Adipose tissue (tissue), 3 donors: Measurements from ENCODE around the gene MPRIP. TPM values are rescaled to one million over a fixed set of nuclear protein-coding genes. Genes with fewer than 3 reads are reported as not detected.
"Not testable (repeated sequence)": the region's sequence is repeated elsewhere in the genome, so short reads cannot be mapped to it uniquely, and the experiment has no call there.

Source experiments
- H3K27ac ChIP-seq: one replicate; pipeline ENCODE4 v1.5.1; 2013; ENCODE audit warnings: low read depth, low read length
- WGBS, 3 donors: extraction: QIAGEN DNeasy Blood & Tissue Kit; methylation state at CpG; one replicate each; pipeline ENCODE4 v1.1.7; 2013; 5-methylcytosine and 5-hydroxymethylcytosine counted together
- polyA plus RNA-seq, 3 donors: library from polyadenylated mRNA; stranded (reverse); fragments of 200-250 nt; gene quantifications; one replicate each; pipeline ENCODE4 v1.2.3, GENCODE V29; 2013
- donor health status: healthy with polysubstance abuse.
- donor health status: Bipolar disorder and iron deficiency.
- donor health status: healthy.

The MPRIP gene
- polyA plus RNA-seq, 3 donors: 51.8 to 140 (median 128) TPM

DNA sequence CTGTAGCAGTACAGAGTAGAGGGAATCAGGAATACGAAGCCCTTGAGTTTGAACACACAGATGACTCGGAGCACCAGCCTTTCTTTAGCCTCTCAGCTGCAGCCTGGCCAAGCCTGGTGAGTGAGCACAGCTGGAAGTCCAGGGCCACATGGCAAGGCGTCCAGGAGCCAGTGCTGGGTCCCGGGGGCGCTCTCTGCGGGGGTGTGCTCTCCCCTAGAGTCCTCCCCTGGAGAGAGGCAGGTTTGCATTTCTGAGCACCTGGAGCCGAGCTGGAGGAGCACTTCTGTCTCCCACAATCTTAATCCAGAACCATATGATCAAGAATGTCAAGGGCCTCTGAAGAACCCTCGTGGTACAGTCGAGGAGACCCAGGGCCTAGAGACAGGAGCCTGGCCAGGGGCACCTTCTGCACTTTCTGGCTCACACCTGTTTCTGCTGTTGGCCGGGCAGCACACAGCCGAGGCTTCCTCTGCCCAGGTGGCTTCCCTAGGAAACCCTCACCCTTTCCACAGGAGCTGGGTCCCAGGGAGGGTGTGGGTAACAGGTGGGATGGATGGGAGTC, 85.6 kb downstream of the MPRIP start:
- H3K27ac ChIP-seq: no peak overlapping the region
- 80 to 92% (median 85%) methylated on average over 11 of the region's 11 CpGs for WGBS, 3 donors

- H3K27ac ChIP-seq: no peak overlapping the region
- 88 to 92% (median 90%) methylated on average over 14 of the region's 14 CpGs for WGBS, 3 donors
These were observed 86.3 kb downstream of the MPRIP start for GRCh38 chr17:17128476-17129075.

GRCh38 chr17:17129466-17129865, 87.2 kb downstream of the MPRIP start:
- no peak overlapping the region for H3K27ac ChIP-seq
- WGBS, 3 donors: 42 to 71% (median 69%) methylated on average over 4 of the region's 4 CpGs

- H3K27ac ChIP-seq: no peak overlapping the region
- 79 to 84% (median 83%) methylated on average over 12 of the region's 12 CpGs for WGBS, 3 donors
These were observed 88.0 kb downstream of the MPRIP start for GRCh38 chr17:17130077-17130844.

GRCh38 chr17:17131839-17132238, 89.6 kb downstream of the MPRIP start:
- H3K27ac ChIP-seq: no peak overlapping the region
- WGBS, 3 donors: 79 to 91% (median 80%) methylated on average over 4 of the region's 4 CpGs

DNA sequence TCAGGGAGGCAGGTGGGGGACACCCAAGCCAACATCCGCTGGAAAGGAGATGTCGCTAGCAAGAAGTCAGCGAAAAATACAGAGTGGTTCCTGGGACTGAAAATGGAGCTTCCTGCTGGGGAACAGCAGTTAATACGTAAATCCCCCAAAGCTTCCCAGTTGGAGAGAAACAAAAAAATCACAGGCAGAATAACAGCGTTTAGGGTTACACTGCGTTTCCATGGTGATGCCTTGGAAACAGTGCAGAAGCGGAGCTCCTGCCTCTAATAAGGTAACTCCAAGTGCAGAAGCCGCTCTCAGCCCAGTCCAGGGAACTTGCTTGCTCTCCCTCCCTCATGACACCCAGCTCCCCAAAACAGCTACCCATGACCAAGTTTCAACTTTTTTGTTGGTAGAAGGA, 90.5 kb downstream of the MPRIP start:
- H3K27ac ChIP-seq: no peak overlapping the region
- 86 to 90% (median 88%) methylated on average over 8 of the region's 8 CpGs for WGBS, 3 donors

GRCh38 chr17:17134051-17134956, 92.0 kb downstream of the MPRIP start:
- no peak overlapping the region for H3K27ac ChIP-seq
- WGBS, 3 donors: 82 to 88% (median 87%) methylated on average over 14 of the region's 14 CpGs

GRCh38 chr17:17134957-17135333, 92.7 kb downstream of the MPRIP start:
- 74 to 92% (median 90%) methylated on average over 3 of the region's 3 CpGs for WGBS, 3 donors
- H3K27ac ChIP-seq: no peak overlapping the region

GRCh38 chr17:17136221-17136620, 94.0 kb downstream of the MPRIP start:
- WGBS, 3 donors: 91 to 94% (median 91%) methylated on average over 5 of the region's 5 CpGs
- not testable (repeated sequence) for H3K27ac ChIP-seq

GRCh38 chr17:17137731-17138585, 95.7 kb downstream of the MPRIP start:
- 80 to 90% (median 88%) methylated on average over 29 to 30 of the region's 30 CpGs for WGBS, 3 donors

GRCh38 chr17:17139972-17140589, 97.8 kb downstream of the MPRIP start:
- 80 to 85% (median 81%) methylated on average over 7 of the region's 7 CpGs for WGBS, 3 donors
- H3K27ac ChIP-seq: no peak overlapping the region

More at GRCh38 chr17:17137731-17138585, 95.7 kb downstream of the MPRIP start:
- no peak overlapping the region for H3K27ac ChIP-seq

GRCh38 chr17:17140590-17140980, 98.3 kb downstream of the MPRIP start:
- no peak overlapping the region for H3K27ac ChIP-seq
- 76 to 81% (median 81%) methylated on average over 5 of the region's 5 CpGs for WGBS, 3 donors

DNA sequence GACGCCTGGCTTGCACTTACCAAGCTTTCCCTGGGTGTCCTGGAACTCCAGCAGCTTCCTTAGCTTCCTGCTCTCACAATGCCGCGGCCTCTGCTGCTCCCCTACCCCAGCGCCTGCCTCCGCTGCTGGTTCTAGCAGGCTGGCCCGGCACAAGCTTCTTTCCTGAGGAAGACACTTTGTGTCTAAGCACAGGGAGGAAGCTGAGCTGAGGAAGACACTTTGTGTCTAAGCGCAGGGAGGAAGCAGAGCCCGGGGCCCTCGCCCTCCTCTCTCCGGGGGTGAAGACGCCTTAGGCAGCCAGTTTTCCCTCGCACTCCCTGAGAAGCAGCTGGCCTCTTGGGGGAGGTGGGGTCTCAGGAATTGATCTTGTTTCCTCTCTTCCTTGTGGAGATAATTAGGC, 99.0 kb downstream of the MPRIP start:
- no peak overlapping the region for H3K27ac ChIP-seq
- WGBS, 3 donors: 61 to 76% (median 71%) methylated on average over 12 of the region's 12 CpGs

- no peak overlapping the region for H3K27ac ChIP-seq
- 65 to 68% (median 67%) methylated on average over 23 of the region's 23 CpGs for WGBS, 3 donors
These were observed 99.7 kb downstream of the MPRIP start for GRCh38 chr17:17141860-17142552.

DNA sequence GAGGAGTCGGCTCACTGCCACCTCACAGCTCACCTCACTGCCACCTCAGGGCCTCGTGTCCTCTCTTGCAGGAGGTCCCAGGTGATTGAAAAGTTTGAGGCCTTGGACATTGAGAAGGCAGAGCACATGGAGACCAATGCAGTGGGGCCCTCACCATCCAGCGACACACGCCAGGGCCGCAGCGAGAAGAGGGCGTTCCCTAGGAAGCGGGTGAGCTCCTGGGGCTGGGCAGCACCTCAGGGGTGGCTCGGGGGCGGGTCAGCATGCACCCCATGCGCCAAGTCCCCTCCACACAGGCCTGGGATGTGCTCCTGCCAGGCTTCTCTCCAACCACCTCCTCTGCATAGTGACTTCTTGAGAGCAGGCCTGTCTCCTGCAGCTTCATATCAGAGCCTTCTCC, 100.3 kb downstream of the MPRIP start:
- no peak overlapping the region for H3K27ac ChIP-seq
- WGBS, 3 donors: 93 to 96% (median 93%) methylated on average over 11 of the region's 11 CpGs

- no peak overlapping the region for H3K27ac ChIP-seq
- 93 to 95% (median 93%) methylated on average over 18 to 19 of the region's 19 CpGs for WGBS, 3 donors
These were observed 101.2 kb downstream of the MPRIP start for GRCh38 chr17:17143501-17143900.

GRCh38 chr17:17144061-17144460, 101.8 kb downstream of the MPRIP start:
- WGBS, 3 donors: 94 to 96% (median 96%) methylated on average over 4 of the region's 4 CpGs
- no peak overlapping the region for H3K27ac ChIP-seq
